Left ventricle myocardium inferior (tissue), 1 donor: ENCODE data around the gene ELAVL2. TPM values are rescaled to one million over a fixed set of nuclear protein-coding genes. Genes with fewer than 3 reads are reported as not detected.

Experiments used
- DNase-seq: peaks from one replicate; pipeline ENCODE4 v3.0.0-alpha.2; 2020
- H3K27ac ChIP-seq: fragments of 200-600 bp; replicated peaks from 2 replicates; pipeline ENCODE4 v1.8.0; 2021
- H3K27me3 ChIP-seq: fragments of 200-600 bp; 2 replicates; pipeline ENCODE4 v1.8.0; 2021; ENCODE audit warnings: low read depth
- H3K36me3 ChIP-seq: fragments of 200-600 bp; 2 replicates; pipeline ENCODE4 v1.8.0; 2021
- H3K4me1 ChIP-seq: fragments of 200-600 bp; 2 replicates; pipeline ENCODE4 v1.8.0; 2021
- H3K4me3 ChIP-seq: fragments of 200-600 bp; 2 replicates; pipeline ENCODE4 v1.8.0; 2021; ENCODE audit warnings: mild to moderate bottlenecking, moderate library complexity
- H3K9me3 ChIP-seq: fragments of 200-600 bp; replicated peaks from 2 replicates; pipeline ENCODE4 v1.8.0; 2021
- intact Hi-C: fragments of 100-400 bp; cut with micrococcal nuclease; formaldehyde crosslinking; loops from one replicate; pipeline ENCODE4 v1.11.0; 2022
- total RNA-seq: library from RNA; stranded (reverse); fragmentation: NEBNext Ultra II Directional; extraction: Animal tissue kit (Norgen Biotek cat#: 25700); gene quantifications from one replicate; pipeline ENCODE4 v1.2.1, GENCODE V29; 2021
- TF ChIP-seq, protein P1 (sequence below): fragments of 200-600 bp; IDR thresholded peaks from 2 replicates; pipeline ENCODE4 v1.8.0; 2021; ENCODE audit warnings: antibody characterized with exemption, mild to moderate bottlenecking, borderline replicate concordance
- donor health status: DM: no; HTN: yes; CAD: no; lungs with severe emphysema.

ELAVL2 gene
- total RNA-seq, 1 donor from 2014 or later = 0.08 TPM

DNA sequence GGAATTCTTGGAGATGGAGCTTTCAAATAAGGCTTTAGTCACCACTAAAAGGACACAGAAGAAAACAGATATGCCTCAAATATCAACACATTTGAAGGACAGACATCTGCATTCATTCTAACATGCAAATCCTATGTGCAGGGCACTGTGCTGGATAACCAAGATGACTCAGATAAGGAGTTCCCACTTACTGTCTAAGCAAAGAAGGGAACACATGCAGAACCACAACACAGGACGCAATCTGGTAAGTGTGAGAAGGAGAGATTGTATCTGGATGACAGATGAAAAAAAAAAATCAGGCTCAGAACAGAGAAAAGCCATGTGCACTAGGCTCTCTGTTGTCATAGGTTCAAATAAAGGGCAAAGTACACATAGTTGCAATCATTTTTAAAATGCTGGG is 42.5 kb downstream of the ELAVL2 start:
- H3K4me1 ChIP-seq = peaks cover 6% of the 10 kb centered on the region
- H3K27ac ChIP-seq = no peak overlapping the region
- TF ChIP-seq, protein P1, sequence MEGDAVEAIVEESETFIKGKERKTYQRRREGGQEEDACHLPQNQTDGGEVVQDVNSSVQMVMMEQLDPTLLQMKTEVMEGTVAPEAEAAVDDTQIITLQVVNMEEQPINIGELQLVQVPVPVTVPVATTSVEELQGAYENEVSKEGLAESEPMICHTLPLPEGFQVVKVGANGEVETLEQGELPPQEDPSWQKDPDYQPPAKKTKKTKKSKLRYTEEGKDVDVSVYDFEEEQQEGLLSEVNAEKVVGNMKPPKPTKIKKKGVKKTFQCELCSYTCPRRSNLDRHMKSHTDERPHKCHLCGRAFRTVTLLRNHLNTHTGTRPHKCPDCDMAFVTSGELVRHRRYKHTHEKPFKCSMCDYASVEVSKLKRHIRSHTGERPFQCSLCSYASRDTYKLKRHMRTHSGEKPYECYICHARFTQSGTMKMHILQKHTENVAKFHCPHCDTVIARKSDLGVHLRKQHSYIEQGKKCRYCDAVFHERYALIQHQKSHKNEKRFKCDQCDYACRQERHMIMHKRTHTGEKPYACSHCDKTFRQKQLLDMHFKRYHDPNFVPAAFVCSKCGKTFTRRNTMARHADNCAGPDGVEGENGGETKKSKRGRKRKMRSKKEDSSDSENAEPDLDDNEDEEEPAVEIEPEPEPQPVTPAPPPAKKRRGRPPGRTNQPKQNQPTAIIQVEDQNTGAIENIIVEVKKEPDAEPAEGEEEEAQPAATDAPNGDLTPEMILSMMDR = no peak
- DNase-seq = no peak
- H3K27me3 ChIP-seq = no peaks in the 10 kb centered on the region
- intact Hi-C loops = no loop called here
- H3K4me3 ChIP-seq = no peak overlapping the region
- no peaks in the 10 kb centered on the region for H3K36me3 ChIP-seq
- no peaks in the 10 kb centered on the region for H3K9me3 ChIP-seq

DNA sequence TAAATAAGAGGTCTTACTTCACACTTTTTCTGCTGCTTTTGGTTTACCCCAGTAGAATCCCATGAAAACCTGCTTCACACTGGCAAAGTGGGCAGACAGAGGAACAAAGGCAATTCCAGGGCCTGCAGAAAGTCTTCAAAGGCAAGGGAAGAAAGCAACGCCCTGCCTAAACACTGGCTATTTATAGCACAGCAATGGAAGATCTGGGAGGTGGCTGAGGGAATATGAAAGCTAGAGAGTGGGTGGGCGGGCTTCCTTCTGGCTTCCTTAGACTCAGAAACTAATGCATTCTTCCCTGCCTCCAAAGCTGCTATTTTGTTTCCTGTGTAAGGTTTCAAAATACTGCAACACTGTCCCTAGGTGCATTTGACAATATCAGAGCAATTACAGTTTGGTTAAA is 46.8 kb downstream of the ELAVL2 start:
- DNase-seq = no peak
- H3K36me3 ChIP-seq = no peaks in the 10 kb centered on the region
- H3K4me3 ChIP-seq = no peak overlapping the region
- no peaks in the 10 kb centered on the region for H3K9me3 ChIP-seq
- no peak overlapping the region for H3K27ac ChIP-seq
- H3K27me3 ChIP-seq = no peaks in the 10 kb centered on the region
- intact Hi-C loops = no loop called here
- TF ChIP-seq, protein P1 = no peak
- H3K4me1 ChIP-seq = peaks cover 6% of the 10 kb centered on the region

DNA sequence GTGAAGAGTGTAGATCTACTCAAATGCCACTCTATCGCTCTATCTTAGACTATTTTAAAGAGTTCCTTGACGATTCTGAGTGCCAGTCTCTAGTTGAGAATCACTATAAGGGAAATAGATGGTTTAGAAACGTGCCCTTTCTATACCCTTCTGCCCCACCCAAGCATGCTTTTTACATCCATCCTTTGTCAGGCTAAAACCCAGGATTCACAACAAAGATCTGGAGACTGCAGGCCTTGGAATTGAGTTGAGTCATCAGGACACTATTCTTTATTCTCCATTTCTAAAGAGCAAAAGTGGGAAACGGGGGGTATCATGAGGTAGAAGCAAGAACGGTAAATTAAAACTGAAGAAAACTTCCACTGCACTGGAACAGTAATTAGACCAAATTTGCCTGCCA is 48.7 kb downstream of the ELAVL2 start:
- Histone ChIP-seq H3K27me3 (no peaks in the 10 kb centered on the region), H3K36me3 (no peaks in the 10 kb centered on the region), H3K4me1 (peaks cover 6% of the 10 kb centered on the region), H3K27ac (no peak overlapping the region), H3K9me3 (no peaks in the 10 kb centered on the region), H3K4me3 (no peak overlapping the region)
- intact Hi-C loops = no loop called here
- TF ChIP-seq, protein P1 = no peak
- DNase-seq = no peak

DNA sequence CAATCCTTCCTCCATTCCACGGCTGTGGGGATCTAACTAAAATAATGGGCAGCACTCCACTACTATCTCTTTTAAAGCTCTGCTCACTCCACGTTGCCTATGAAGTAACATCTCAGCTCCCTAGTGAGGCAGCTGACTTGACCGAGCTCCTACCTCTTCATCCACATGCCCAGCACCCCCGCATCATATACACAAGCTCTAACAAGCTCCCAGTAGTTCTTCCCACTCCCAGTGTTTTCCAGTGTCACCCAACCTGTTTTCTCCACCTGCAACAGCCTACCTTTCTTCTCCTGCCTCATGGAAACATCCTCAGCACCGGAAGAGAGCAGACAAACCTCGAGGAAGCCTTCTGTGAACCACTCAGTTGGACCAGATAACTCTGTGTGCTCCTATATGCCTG is 50.5 kb downstream of the ELAVL2 start:
- intact Hi-C loops = no loop called here
- TF ChIP-seq, protein P1 = no peak
- H3K27me3 ChIP-seq = no peaks in the 10 kb centered on the region
- no peak overlapping the region for H3K27ac ChIP-seq
- no peak for DNase-seq
- no peak overlapping the region for H3K4me3 ChIP-seq
- H3K36me3 ChIP-seq = no peaks in the 10 kb centered on the region
- no peaks in the 10 kb centered on the region for H3K9me3 ChIP-seq
- peaks cover 6% of the 10 kb centered on the region for H3K4me1 ChIP-seq

DNA sequence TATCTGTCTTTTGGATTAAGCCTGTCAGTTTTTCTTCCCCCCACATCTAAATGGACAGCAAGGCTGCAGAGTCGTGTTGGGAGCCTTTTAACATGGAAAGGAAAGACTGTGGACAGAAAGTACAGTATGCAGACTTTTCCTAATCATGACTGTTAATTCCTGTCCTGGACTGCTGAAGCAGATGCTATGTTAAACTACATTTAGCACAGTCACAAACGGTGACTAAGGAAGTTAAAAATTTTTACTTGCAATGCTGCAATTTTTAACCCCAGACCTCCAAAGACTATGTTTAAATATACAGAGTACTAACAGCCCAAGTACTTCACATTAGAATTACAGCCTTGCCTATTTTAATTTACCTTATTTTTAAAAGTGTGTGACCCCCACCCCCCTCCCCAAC is 51.8 kb downstream of the ELAVL2 start:
- TF ChIP-seq, protein P1 = no peak

DNA sequence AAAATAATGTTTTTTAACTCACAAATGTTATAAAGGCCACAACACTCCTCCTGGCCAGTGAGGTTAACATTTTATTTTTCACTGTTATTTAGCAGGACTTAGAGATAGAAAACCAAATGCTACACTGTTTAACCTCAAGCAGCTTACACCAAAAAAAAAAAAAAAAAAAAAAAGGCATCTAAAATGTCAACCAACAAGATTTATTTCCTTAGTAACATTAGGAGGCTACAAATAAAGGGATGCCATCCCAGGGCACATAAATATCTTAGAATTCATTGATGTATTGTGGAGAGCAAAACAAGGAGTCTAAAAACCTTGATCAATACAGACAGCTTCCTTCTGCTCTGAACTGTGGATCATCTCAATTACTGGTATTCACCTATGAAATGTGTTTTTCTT is 53.7 kb downstream of the ELAVL2 start:
- H3K4me1 ChIP-seq = peaks cover under 1% of the 10 kb centered on the region
- no peaks in the 10 kb centered on the region for H3K36me3 ChIP-seq
- intact Hi-C loops = no loop called here
- TF ChIP-seq, protein P1 = no peak
- no peaks in the 10 kb centered on the region for H3K27me3 ChIP-seq
- no peak overlapping the region for H3K27ac ChIP-seq
- no peak overlapping the region for H3K4me3 ChIP-seq
- no peak for DNase-seq
- no peaks in the 10 kb centered on the region for H3K9me3 ChIP-seq

More for the DNA sequence above, 51.8 kb downstream of the ELAVL2 start:
- Histone ChIP-seq H3K27ac (no peak overlapping the region), H3K9me3 (no peaks in the 10 kb centered on the region), H3K36me3 (no peaks in the 10 kb centered on the region), H3K27me3 (no peaks in the 10 kb centered on the region), H3K4me1 (peaks cover 3% of the 10 kb centered on the region), H3K4me3 (no peak overlapping the region)
- intact Hi-C loops = no loop called here
- no peak for DNase-seq
